Measurements from ENCODE around the gene RNF32.

DNA sequence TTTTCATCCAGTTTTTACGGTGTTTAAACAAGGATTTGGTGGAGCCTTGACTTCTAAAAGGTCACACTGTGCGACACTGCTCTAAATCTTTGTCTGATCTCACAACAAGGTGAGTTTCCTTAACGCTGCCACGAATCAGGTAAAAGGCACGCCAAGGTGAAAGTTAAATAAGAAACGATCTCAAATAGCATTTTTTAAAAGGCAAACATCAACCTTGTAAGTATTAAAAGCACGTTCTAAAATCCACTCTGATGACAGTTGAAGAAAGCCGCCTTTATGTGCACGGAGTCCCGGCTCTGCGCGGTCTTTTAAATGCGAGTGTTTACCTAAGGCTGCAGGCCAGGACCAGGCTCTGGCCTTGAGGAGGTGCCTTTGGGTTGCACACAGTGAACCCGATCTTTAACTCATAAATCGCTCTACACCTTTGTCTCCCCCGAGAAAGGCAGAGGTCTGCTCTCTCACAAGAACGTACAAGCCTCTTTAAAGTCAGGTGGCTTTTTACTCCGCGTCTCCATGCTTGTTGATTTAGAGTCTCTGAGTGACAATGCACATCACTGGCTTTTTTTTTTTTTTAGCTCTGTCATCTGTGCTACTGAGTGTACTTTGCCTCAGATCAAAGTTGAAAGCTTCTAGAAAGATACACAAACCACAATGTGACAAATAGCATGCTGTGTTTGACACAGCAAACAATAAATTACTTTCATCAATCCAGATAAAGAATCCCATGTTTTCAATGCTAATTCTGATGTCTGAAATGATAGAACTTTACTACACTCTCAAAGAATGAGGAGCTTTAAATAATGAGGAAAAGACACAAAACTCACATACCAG lies 25.9 kb upstream of the RNF32 start:
- peak in 1 of 3 donors; percentile 17 for TF ChIP-seq POLR2AphosphoS5 (IDR thresholded peaks at IDR 0.05)
- no peak for TF ChIP-seq CTCF (IDR thresholded peaks at IDR 0.05)
- no peak for TF ChIP-seq POLR2A (IDR thresholded peaks at IDR 0.05)
